ENCODE measurements around the gene FAM204A. TPM values are rescaled to one million over a fixed set of nuclear protein-coding genes. Genes with fewer than 3 reads are reported as not detected.

The FAM204A gene
- total and polyA plus RNA-seq, 10 of the 15 experiments (the other 5 are each of a cell fraction or from before 2014, with no cell fraction given) = 24.5 to 96.0 (median 67.6) TPM

- TF ChIP-seq BCL3 (IDR thresholded peaks at IDR 0.05; ENCODE audit: borderline replicate concordance, insufficient read depth, low read depth, low read length, poor library complexity, severe bottlenecking) = no peak
- TF ChIP-seq CHD2 (IDR thresholded peaks at IDR 0.05; ENCODE audit: borderline replicate concordance, low read depth, low read length) = no peak
- no peak for TF ChIP-seq KLF5 (IDR thresholded peaks at IDR 0.05; ENCODE audit: partially characterized antibody)
Observed at GRCh38 chr10:118362103-118362502, 20.0 kb upstream of the FAM204A start (continued).

- FAIRE-seq = no peak
Observed at GRCh38 chr10:118358327-118358726, 16.2 kb upstream of the FAM204A start.

More at GRCh38 chr10:118358327-118358726, 16.2 kb upstream of the FAM204A start:
- Histone ChIP-seq H3K27me3 (replicated peaks in 1 of 2; ENCODE audit: control insufficient read depth in 2 of 2, insufficient read depth in 2 of 2, low read length in 1 of 2) (peaks cover 0 to 4% of the 10 kb centered on the region in 2 experiments; a peak in 1 of 4 replicates), H2AFZ (ENCODE audit: control insufficient read depth, low read depth, low read length) (no peak overlapping the region), H3K27ac (ENCODE audit: control insufficient read depth, insufficient read depth) (no peak overlapping the region), H3K4me3 (no peak overlapping the region), H3K9ac (ENCODE audit: control insufficient read depth, insufficient read depth, low read length) (no peak overlapping the region), H3K36me3 (ENCODE audit: control insufficient read depth in 2 of 2, insufficient read depth in 2 of 2, low read length in 1 of 2) (no peaks in the 10 kb centered on the region), H3K79me2 (ENCODE audit: control insufficient read depth, insufficient read depth, low read length) (no peaks in the 10 kb centered on the region), H3K4me1 (ENCODE audit: control insufficient read depth, insufficient read depth, low read length) (no peaks in the 10 kb centered on the region), H3K4me2 (ENCODE audit: control insufficient read depth, insufficient read depth) (no peak overlapping the region), H4K20me1 (ENCODE audit: control insufficient read depth, insufficient read depth) (no peaks in the 10 kb centered on the region; the same call in 1 of the 2 replicates), H3K9me3 (replicated peaks; ENCODE audit: control insufficient read depth, insufficient read depth, low read length) (no peaks in the 10 kb centered on the region)
- ATAC-seq (no peak), DNase-seq (ENCODE audit: low read depth, low spot score) (no peak)
- SMC1A ChIA-PET (ENCODE audit: uncharacterized antibody, unreplicated experiment) = no interaction called here
- in situ Hi-C loops (cut with MboI) (no loop called here), intact Hi-C loops (cut with micrococcal nuclease; ENCODE audit: unreplicated experiment) (no loop called here)
- POLR2A ChIA-PET = no interaction called here
- TF ChIP-seq TAF1 (IDR thresholded peaks at IDR 0.05; ENCODE audit: borderline replicate concordance, low read depth, low read length) = no peak
- RAD21 ChIA-PET (ENCODE audit: unreplicated experiment) = interaction anchor here (0.6 kb wide), 1 partner anchor 60 kb away, joined by 3 read pairs; no protein-coding TSS in a partner anchor
- CTCF ChIA-PET = interaction anchor here (0.9 to 1.5 kb wide), 2 partner anchors 12 to 101 kb away, joined by 4 to 6 read pairs; no protein-coding TSS in a partner anchor
- no TSS peak for BruUV-seq (replicated peaks)
- 32% methylated on average over 6 of the region's 6 CpGs for WGBS (ENCODE audit: insufficient coverage, insufficient replicate concordance, low lambda C conversion rate, missing lambda C conversion rate)
